SKM-1 treated with dmso at 0.1 percent for 144 hours (cell line): Measurements from ENCODE around the gene YDJC.
"Not testable (repeated sequence)": the region's sequence is repeated elsewhere in the genome, so short reads cannot be mapped to it uniquely, and the experiment has no call there.

ENCODE experiments used
- DNase-seq: peaks from one replicate; lab custom pipeline; 2025; ENCODE audit not compliant: unreplicated experiment; lab: John Stamatoyannopoulos, UW

The YDJC gene

GRCh38 chr22:21632931-21633330, 3.1 kb upstream of the YDJC start:
- no peak for DNase-seq

GRCh38 chr22:21632237-21632895, 2.5 kb upstream of the YDJC start, which contains the start of gene CCDC116:
Gene CCDC116, plus strand, starts transcription at chr22:21632760. Its CDS starts 422 bp downstream, at chr22:21633182.
- no peak for DNase-seq

- DNase-seq: no peak
Observed at GRCh38 chr22:21631025-21631424, 1.2 kb upstream of the YDJC start.

- DNase-seq: no peak
Observed at GRCh38 chr22:21628386-21629254, 1.2 kb downstream of the YDJC start.

- DNase-seq: no peak
Observed at GRCh38 chr22:21626735-21627469, 2.9 kb downstream of the YDJC start.

GRCh38 chr22:21626073-21626734, 3.6 kb downstream of the YDJC start:
- no peak for DNase-seq

GRCh38 chr22:21624880-21625791, 4.7 kb downstream of the YDJC start:
- no peak for DNase-seq

- peak; percentile 33 for DNase-seq
Observed at GRCh38 chr22:21624120-21624879, 5.5 kb downstream of the YDJC start.

GRCh38 chr22:21623648-21623970, 6.2 kb downstream of the YDJC start:
- DNase-seq: no peak

GRCh38 chr22:21622919-21623647, 6.7 kb downstream of the YDJC start:
- DNase-seq: no peak

- peak; percentile 46 for DNase-seq
Observed at GRCh38 chr22:21622011-21622918, 7.6 kb downstream of the YDJC start.

GRCh38 chr22:21621025-21621424, 8.8 kb downstream of the YDJC start:
- DNase-seq: no peak

- not testable (repeated sequence) for DNase-seq
Observed at GRCh38 chr22:21617337-21617736, 12.5 kb downstream of the YDJC start.

- no peak for DNase-seq
Observed at GRCh38 chr22:21615731-21616130, 14.1 kb downstream of the YDJC start.

- no peak for DNase-seq
Observed at GRCh38 chr22:21613553-21614233, 16.1 kb downstream of the YDJC start.

GRCh38 chr22:21612858-21613257, 17.0 kb downstream of the YDJC start:
- no peak for DNase-seq
